Loucy (cell line): ENCODE data around the gene TP53AIP1.
A peak's percentile ranks its signal among the peaks of the same experiment; 100 is the strongest.

Source experiments
- H2AFZ ChIP-seq: fragments of 200-600 bp; sonication (generic); 2 replicates; pipeline ENCODE4 v1.6.0; 2016; ENCODE audit warnings: antibody characterized with exemption, mild to moderate bottlenecking, low read length, moderate library complexity
- H3F3A ChIP-seq: fragments of 200-600 bp; 2 replicates; pipeline ENCODE4 v1.6.0; 2016; ENCODE audit warnings: antibody characterized with exemption, low read depth, mild to moderate bottlenecking
- H3K27me3 ChIP-seq: fragments of 200-600 bp; sonication (generic); 2 replicates; pipeline ENCODE4 v1.6.1; 2014; ENCODE audit warnings: low read length, mild to moderate bottlenecking; ENCODE audit not compliant: insufficient read depth, poor library complexity, severe bottlenecking
- H3K36me3 ChIP-seq: fragments of 200-600 bp; sonication (generic); 2 replicates; pipeline ENCODE4 v1.6.1; 2016; ENCODE audit warnings: low read length; ENCODE audit not compliant: insufficient read depth
- H3K4me1 ChIP-seq: fragments of 200-600 bp; sonication (generic); 2 replicates; pipeline ENCODE4 v1.5.1; 2014; ENCODE audit warnings: low read length, mild to moderate bottlenecking; ENCODE audit not compliant: insufficient read depth, poor library complexity, severe bottlenecking
- H3K4me2 ChIP-seq: fragments of 200-600 bp; sonication (generic); 2 replicates; pipeline ENCODE4 v1.6.0; 2014; ENCODE audit warnings: antibody characterized with exemption, low read length, low read depth, mild to moderate bottlenecking; ENCODE audit not compliant: poor library complexity, severe bottlenecking
- H3K4me3 ChIP-seq: fragments of 200-600 bp; sonication (generic); 2 replicates; pipeline ENCODE4 v1.5.1; 2014; ENCODE audit warnings: low read length, mild to moderate bottlenecking, mixed read lengths; ENCODE audit not compliant: poor library complexity, severe bottlenecking
- H3K79me2 ChIP-seq: fragments of 200-600 bp; sonication (generic); 2 replicates; pipeline ENCODE4 v1.6.1; 2014; ENCODE audit warnings: low read length; ENCODE audit not compliant: insufficient read depth
- H3K9ac ChIP-seq: fragments of 200-600 bp; sonication (generic); 2 replicates; pipeline ENCODE4 v1.6.0; 2014; ENCODE audit warnings: mild to moderate bottlenecking, low read depth, low read length, moderate library complexity; ENCODE audit not compliant: poor library complexity, severe bottlenecking
- H3K9me2 ChIP-seq: fragments of 200-600 bp; sonication (generic); replicated peaks from 2 replicates; pipeline ENCODE4 v1.6.1; 2016; ENCODE audit warnings: low read depth, low read length, mixed read lengths
- H3K9me3 ChIP-seq: fragments of 200-600 bp; sonication (generic); 2 replicates; pipeline ENCODE4 v1.6.1; 2014; ENCODE audit warnings: mild to moderate bottlenecking, antibody characterized with exemption, low read length, low read depth; ENCODE audit not compliant: insufficient read depth
- H4K20me1 ChIP-seq: fragments of 200-600 bp; sonication (generic); 2 replicates; pipeline ENCODE4 v1.6.0; 2014; ENCODE audit warnings: antibody characterized with exemption, low read length, mild to moderate bottlenecking; ENCODE audit not compliant: insufficient read depth, poor library complexity, severe bottlenecking
- CTCF ChIP-seq: fragments of 200-600 bp; sonication (generic); conservative IDR thresholded peaks from 2 replicates; pipeline ENCODE4 v1.5.1; 2014; ENCODE audit warnings: mild to moderate bottlenecking, antibody characterized with exemption, low read length
- EZH2phosphoT487 ChIP-seq: fragments of 200-600 bp; IDR thresholded peaks from 2 replicates; pipeline ENCODE4 v1.6.1; 2018; ENCODE audit warnings: antibody characterized with exemption, mild to moderate bottlenecking, moderate library complexity, borderline replicate concordance

TP53AIP1 gene

GRCh38 chr11:128968916-128969315 lies 26.2 kb upstream of the TP53AIP1 start:
- peaks cover 37% of the 10 kb centered on the region; the same call in 1 of the 2 replicates for H3K36me3 ChIP-seq
- no peaks in the 10 kb centered on the region for H3F3A ChIP-seq
- H3K79me2 ChIP-seq: no peaks in the 10 kb centered on the region
- no peaks in the 10 kb centered on the region for H3K9me3 ChIP-seq
- peaks cover 22% of the 10 kb centered on the region for H3K4me1 ChIP-seq
- H3K4me2 ChIP-seq: no peak overlapping the region
- H3K4me3 ChIP-seq: no peak overlapping the region
- no peak for TF ChIP-seq EZH2phosphoT487
- no peak for TF ChIP-seq CTCF
- H4K20me1 ChIP-seq: no peaks in the 10 kb centered on the region
- no peaks in the 10 kb centered on the region for H3K27me3 ChIP-seq
- no peak overlapping the region for H2AFZ ChIP-seq
- no peak overlapping the region for H3K9ac ChIP-seq
- H3K9me2 ChIP-seq: no peaks in the 10 kb centered on the region

GRCh38 chr11:128967578-128967977 lies 24.9 kb upstream of the TP53AIP1 start:
- Histone ChIP-seq H3K4me3 (no peak overlapping the region), H3K9me2 (no peaks in the 10 kb centered on the region), H3F3A (no peaks in the 10 kb centered on the region), H3K36me3 (peaks cover 24% of the 10 kb centered on the region; the same call in 1 of the 2 replicates), H3K79me2 (no peaks in the 10 kb centered on the region), H3K4me2 (no peak overlapping the region), H4K20me1 (no peaks in the 10 kb centered on the region), H3K9me3 (no peaks in the 10 kb centered on the region), H3K9ac (no peak overlapping the region), H3K27me3 (no peaks in the 10 kb centered on the region), H3K4me1 (peaks cover 29% of the 10 kb centered on the region), H2AFZ (no peak overlapping the region)
- TF ChIP-seq EZH2phosphoT487 (no peak), CTCF (no peak)

- TF ChIP-seq EZH2phosphoT487 (no peak), CTCF (no peak)
- no peaks in the 10 kb centered on the region for H3K9me3 ChIP-seq
- no peaks in the 10 kb centered on the region for H3K79me2 ChIP-seq
- peak overlapping the region; percentile 17 for H3K9ac ChIP-seq
- H2AFZ ChIP-seq: no peak overlapping the region; the same call in 1 of the 2 replicates
- H3K9me2 ChIP-seq: no peaks in the 10 kb centered on the region
- peak overlapping the region; percentile 53 for H3K4me2 ChIP-seq
- H3K36me3 ChIP-seq: peaks cover 17% of the 10 kb centered on the region; the same call in 1 of the 2 replicates
- no peaks in the 10 kb centered on the region for H3K27me3 ChIP-seq
- no peaks in the 10 kb centered on the region for H3F3A ChIP-seq
- H4K20me1 ChIP-seq: no peaks in the 10 kb centered on the region
- peak overlapping the region; percentile 39 for H3K4me3 ChIP-seq
- H3K4me1 ChIP-seq: peaks cover 23% of the 10 kb centered on the region
Measured at GRCh38 chr11:128965485-128965884, 22.8 kb upstream of the TP53AIP1 start.
